H1 (cell line): Measurements from ENCODE around the gene GAB2. TPM values are rescaled to one million over a fixed set of nuclear protein-coding genes. Genes with fewer than 3 reads are reported as not detected.

ENCODE experiments used
- CTCF ChIA-PET: fragments of 300-600 bp; sonication (Branson Sonifier 250); formaldehyde crosslinking; loops from one replicate; lab custom pipeline; 2021; ENCODE audit not compliant: partially characterized antibody; lab: Charles Lee
- POLR2A ChIA-PET: fragments of 300-600 bp; sonication (Branson Sonifier 250); formaldehyde crosslinking; loops from one replicate; lab custom pipeline; 2021; ENCODE audit warnings: inconsistent platforms; ENCODE audit not compliant: partially characterized antibody; lab: Charles Lee
- DNase-seq, 2 experiments: peaks; one replicate each; pipeline versions ENCODE4 v3.0.0 to v3.0.0-alpha.2; 2010 to 2022; ENCODE audit warnings: low spot score in 2 of 2, low read depth in 1 of 2, mixed read lengths in 1 of 2
- FAIRE-seq: peaks from 2 replicates; lab custom pipeline; 2011; peaks lifted over from hg19 to GRCh38; lab: Jason Lieb, UNC
- H2AFZ ChIP-seq: 2 replicates; pipeline ENCODE4 v1.8.1; 2012; ENCODE audit warnings: low read length, inconsistent platforms
- H2AK5ac ChIP-seq: 2 replicates; pipeline ENCODE4 v1.6.1; 2013; ENCODE audit warnings: low read depth, low read length
- H2BK120ac ChIP-seq: replicated peaks from 2 replicates; pipeline ENCODE3; 2013; ENCODE audit warnings: low read depth, low read length, inconsistent platforms
- H2BK12ac ChIP-seq: 2 replicates; pipeline ENCODE4 v1.6.1; 2013; ENCODE audit warnings: low read depth, low read length
- H2BK15ac ChIP-seq: 2 replicates; pipeline ENCODE4 v1.6.1; 2013; ENCODE audit warnings: low read length
- H2BK20ac ChIP-seq: 2 replicates; pipeline ENCODE4 v1.6.1; 2013; ENCODE audit warnings: low read length
- H2BK5ac ChIP-seq: 2 replicates; pipeline ENCODE4 v1.6.1; 2013; ENCODE audit warnings: low read depth, low read length
- H3K14ac ChIP-seq: 2 replicates; pipeline ENCODE4 v1.6.1; 2013; ENCODE audit warnings: inconsistent platforms; ENCODE audit not compliant: insufficient read length
- H3K18ac ChIP-seq: 2 replicates; pipeline ENCODE4 v1.6.1; 2013; ENCODE audit warnings: low read length; ENCODE audit errors: extremely low read depth
- H3K23ac ChIP-seq: 2 replicates; pipeline ENCODE4 v1.6.1; 2013; ENCODE audit warnings: inconsistent platforms; ENCODE audit not compliant: insufficient read length
- H3K23me2 ChIP-seq: 2 replicates; pipeline ENCODE4 v1.6.1; 2013; ENCODE audit warnings: low read depth, low read length
- H3K27ac ChIP-seq: 2 replicates; pipeline ENCODE4 v1.6.1; 2011; ENCODE audit warnings: low read depth, low read length, inconsistent platforms
- H3K27me3 ChIP-seq, 4 experiments: replicated peaks in 1 of 4; 1 replicate in 1 of 4; 2 replicates in 3 of 4; pipeline versions ENCODE4 v1.6.1 to v1.8.1; 2011 to 2013; ENCODE audit warnings: low read length in 3 of 4, mild to moderate bottlenecking in 3 of 4, inconsistent platforms in 2 of 4, mixed read lengths in 2 of 4, moderate library complexity in 1 of 4; ENCODE audit not compliant: control insufficient read depth in 3 of 4, insufficient read depth in 3 of 4; ENCODE audit errors: extremely low read depth in 1 of 4
- H3K36me3 ChIP-seq, 4 experiments: 2 replicates each; pipeline versions ENCODE4 v1.6.1 to v1.8.1; 2011 to 2013; ENCODE audit warnings: mild to moderate bottlenecking in 4 of 4, low read length in 3 of 4, moderate library complexity in 2 of 4, control low read depth in 1 of 4, inconsistent platforms in 1 of 4; ENCODE audit not compliant: insufficient read depth in 4 of 4, control insufficient read depth in 2 of 4
- H3K4ac ChIP-seq: replicated peaks from 2 replicates; pipeline ENCODE3; 2013; ENCODE audit warnings: low read length, low read depth, mixed read lengths, inconsistent platforms; ENCODE audit not compliant: insufficient read length
- H3K4me1 ChIP-seq, 4 experiments: replicated peaks in 1 of 4; 1 replicate in 1 of 4; 2 replicates in 3 of 4; pipeline versions ENCODE4 v1.6.1 to v1.8.1; 2011 to 2013; ENCODE audit warnings: low read length in 3 of 4, inconsistent platforms in 2 of 4, mixed read lengths in 1 of 4; ENCODE audit not compliant: insufficient read depth in 4 of 4, control insufficient read depth in 3 of 4
- H3K4me2 ChIP-seq, 2 experiments: 2 replicates each; pipeline versions ENCODE4 v1.6.1 to v1.8.1; 2011 to 2013; ENCODE audit warnings: low read depth in 2 of 2, low read length in 2 of 2, control low read depth in 1 of 2, inconsistent platforms in 1 of 2, mild to moderate bottlenecking in 1 of 2; ENCODE audit not compliant: insufficient read depth in 1 of 2
- H3K4me3 ChIP-seq, 4 experiments: fragments of 200-600, 300-600 bp in 1 of 4; sonication (generic), shearing (Covaris generic), sonication (Bioruptor Twin) in 1 of 4; 2 replicates each; pipeline versions ENCODE4 v1.5.1 to v1.8.1; 2011 to 2016; ENCODE audit warnings: low read length in 4 of 4, low read depth in 3 of 4, control low read depth in 2 of 4, inconsistent platforms in 2 of 4, mild to moderate bottlenecking in 2 of 4, mixed read lengths in 1 of 4, moderate library complexity in 1 of 4; ENCODE audit not compliant: insufficient read depth in 2 of 4; ENCODE audit errors: extremely low read depth in 1 of 4
- H3K56ac ChIP-seq: replicated peaks from 2 replicates; pipeline ENCODE3; 2013; ENCODE audit warnings: low read depth, mild to moderate bottlenecking, mixed read lengths, low read length, inconsistent platforms; ENCODE audit not compliant: insufficient read length
- H3K79me1 ChIP-seq: 2 replicates; pipeline ENCODE4 v1.6.1; 2013; ENCODE audit warnings: low read depth, low read length, control low read depth
- H3K79me2 ChIP-seq, 2 experiments: 2 replicates each; pipeline versions ENCODE4 v1.6.1 to v1.8.1; 2012 to 2013; ENCODE audit warnings: low read length in 2 of 2, mild to moderate bottlenecking in 2 of 2, inconsistent platforms in 1 of 2; ENCODE audit not compliant: insufficient read depth in 2 of 2, control insufficient read depth in 1 of 2
- H3K9ac ChIP-seq, 4 experiments: replicated peaks in 1 of 4; 1 replicate in 1 of 4; 2 replicates in 3 of 4; pipeline versions ENCODE4 v1.6.1 to v1.8.1; 2011 to 2013; ENCODE audit warnings: low read depth in 3 of 4, low read length in 3 of 4, control low read depth in 2 of 4, mild to moderate bottlenecking in 2 of 4, moderate library complexity in 2 of 4, inconsistent platforms in 1 of 4; ENCODE audit errors: extremely low read depth in 1 of 4
- H3K9me3 ChIP-seq, 2 experiments: 2 replicates each; pipeline versions ENCODE4 v1.6.1 to v1.8.1; 2012 to 2013; ENCODE audit warnings: mild to moderate bottlenecking in 2 of 2, moderate library complexity in 2 of 2, control low read depth in 1 of 2, inconsistent platforms in 1 of 2, low read depth in 1 of 2, low read length in 1 of 2, mixed read lengths in 1 of 2; ENCODE audit not compliant: insufficient read depth in 2 of 2
- H4K20me1 ChIP-seq, 2 experiments: replicated peaks in 1 of 2; 2 replicates each; pipeline versions ENCODE3 to v1.8.1; 2011 to 2013; ENCODE audit warnings: inconsistent platforms in 2 of 2, low read length in 2 of 2, mild to moderate bottlenecking in 1 of 2; ENCODE audit not compliant: insufficient read depth in 2 of 2, control insufficient read depth in 1 of 2
- H4K5ac ChIP-seq: 2 replicates; pipeline ENCODE4 v1.6.1; 2013; ENCODE audit warnings: low read length, low read depth, mixed read lengths, inconsistent platforms; ENCODE audit not compliant: insufficient read length
- H4K8ac ChIP-seq: 2 replicates; pipeline ENCODE4 v1.8.0; 2013; ENCODE audit warnings: mild to moderate bottlenecking, moderate library complexity, low read length, inconsistent platforms; ENCODE audit not compliant: insufficient read depth; ENCODE audit errors: extremely low read depth
- H4K91ac ChIP-seq: replicated peaks from 2 replicates; pipeline ENCODE3; 2013; ENCODE audit warnings: low read length, mixed read lengths, inconsistent platforms; ENCODE audit not compliant: insufficient read length
- CTBP2 ChIP-seq: IDR thresholded peaks from 2 replicates; pipeline ENCODE4 v1.7.0; 2011; ENCODE audit warnings: borderline replicate concordance, mild to moderate bottlenecking, moderate library complexity, mixed read lengths, low read length; ENCODE audit not compliant: insufficient read depth, insufficient read length
- EP300 ChIP-seq, 2 experiments: IDR thresholded peaks; 1 replicate in 1 of 2; 2 replicates in 1 of 2; pipeline ENCODE4 v1.6.1; 2011 to 2012; ENCODE audit warnings: low read depth in 2 of 2, low read length in 2 of 2, mild to moderate bottlenecking in 2 of 2, borderline replicate concordance in 1 of 2, inconsistent platforms in 1 of 2, moderate library complexity in 1 of 2
- FOSL1 ChIP-seq: IDR thresholded peaks from 2 replicates; pipeline ENCODE4 v1.6.1; 2011; ENCODE audit warnings: mild to moderate bottlenecking, low read depth, low read length, moderate library complexity; ENCODE audit not compliant: insufficient read depth
- RFX5 ChIP-seq: IDR thresholded peaks from 2 replicates; pipeline ENCODE4 v1.6.1; 2011; ENCODE audit warnings: low read depth, low read length, improper control_type of control experiment, borderline replicate concordance
- TEAD4 ChIP-seq: IDR thresholded peaks from 2 replicates; pipeline ENCODE4 v1.6.1; 2012; ENCODE audit warnings: low read depth, low read length, inconsistent platforms, mixed read lengths
- WGBS, 2 experiments: shearing (Covaris generic) in 1 of 2; methylation state at CpG; one replicate each; pipeline versions ENCODE4 v1.1.6 to v1.1.7; 2013 to 2015; ENCODE audit warnings: low lambda C conversion rate in 2 of 2, mixed read lengths in 2 of 2, inconsistent platforms in 1 of 2, low coverage in 1 of 2, missing lambda C conversion rate in 1 of 2; ENCODE audit not compliant: insufficient replicate concordance in 2 of 2, insufficient coverage in 1 of 2, insufficient read length in 1 of 2; ENCODE audit errors: extremely low coverage in 1 of 2, missing lambda C conversion rate in 1 of 2; 5-methylcytosine and 5-hydroxymethylcytosine counted together
- polyA plus RNA-seq, 7 experiments: library from polyadenylated mRNA; depleted of rRNA in 3 of 7; stranded (reverse) in 5 of 7; unstranded in 2 of 7; fragments of >200 nt in 5 of 7; fragments of 200-250 nt in 2 of 7; gene quantifications; 1 replicate in 5 of 7; 2 replicates in 1 of 7; 4 replicates in 1 of 7; pipeline versions ENCODE4 v1.2.1 to v1.2.3, GENCODE V29; 2011 to 2013; ENCODE audit warnings: missing spikeins in 2 of 7, mixed read lengths in 2 of 7
- total RNA-seq: library from RNA; stranded (reverse); fragmentation: NEBNext Ultra II Directional; extraction: Animal tissue kit (Norgen Biotek cat#: 25700); gene quantifications from 2 replicates; pipeline ENCODE4 v1.2.1, GENCODE V29; 2021
- TF ChIP-seq, protein P1 (sequence below): IDR thresholded peaks from 2 replicates; pipeline ENCODE4 v1.6.1; 2012; ENCODE audit warnings: low read length, inconsistent platforms

GAB2 gene
- total and polyA plus RNA-seq, 2 of the 8 experiments (the other 6 are each of a cell fraction or from before 2014, with no cell fraction given): 6.3 to 14.0 TPM

- H3K79me1 ChIP-seq: no peaks in the 10 kb centered on the region
- H2BK120ac ChIP-seq: no peak overlapping the region
- H3K36me3 ChIP-seq: no peaks in the 10 kb centered on the region; a peak in 1 of 8 replicates
- no peak overlapping the region for H3K4me3 ChIP-seq
- H4K20me1 ChIP-seq: no peaks in the 10 kb centered on the region
- H3K4ac ChIP-seq: no peak overlapping the region
- ChIA-PET POLR2A (interaction anchor here (5.9 kb wide), 1 partner anchor 11 kb away, joined by 33 read pairs; the partner anchor contains the start of gene GAB2), CTCF (interaction anchor here (0.8 to 6.4 kb wide), 7 partner anchors 8 to 201 kb away, joined by 3 to 87 read pairs (median 9); partner anchors contain the start of gene GAB2)
- DNase-seq (no peak), FAIRE-seq (no peak)
- H3K23ac ChIP-seq: peak overlapping the region; percentile 40
- H3K27ac ChIP-seq: no peak overlapping the region
- no peak overlapping the region for H2BK12ac ChIP-seq
- H3K4me2 ChIP-seq: no peak overlapping the region
- no peak overlapping the region for H2BK20ac ChIP-seq
- no peak overlapping the region for H4K91ac ChIP-seq
- no peaks in the 10 kb centered on the region for H3K9me3 ChIP-seq
- no peak for TF ChIP-seq EP300 (IDR thresholded peaks at IDR 0.05; ENCODE audit: borderline replicate concordance in 1 of 2, low read depth in 2 of 2, low read length in 2 of 2)
- TF ChIP-seq CTBP2: no peak
- no peak for TF ChIP-seq TEAD4
- no peak for TF ChIP-seq FOSL1
- TF ChIP-seq RFX5: no peak
- TF ChIP-seq, protein P1, sequence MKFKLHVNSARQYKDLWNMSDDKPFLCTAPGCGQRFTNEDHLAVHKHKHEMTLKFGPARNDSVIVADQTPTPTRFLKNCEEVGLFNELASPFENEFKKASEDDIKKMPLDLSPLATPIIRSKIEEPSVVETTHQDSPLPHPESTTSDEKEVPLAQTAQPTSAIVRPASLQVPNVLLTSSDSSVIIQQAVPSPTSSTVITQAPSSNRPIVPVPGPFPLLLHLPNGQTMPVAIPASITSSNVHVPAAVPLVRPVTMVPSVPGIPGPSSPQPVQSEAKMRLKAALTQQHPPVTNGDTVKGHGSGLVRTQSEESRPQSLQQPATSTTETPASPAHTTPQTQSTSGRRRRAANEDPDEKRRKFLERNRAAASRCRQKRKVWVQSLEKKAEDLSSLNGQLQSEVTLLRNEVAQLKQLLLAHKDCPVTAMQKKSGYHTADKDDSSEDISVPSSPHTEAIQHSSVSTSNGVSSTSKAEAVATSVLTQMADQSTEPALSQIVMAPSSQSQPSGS: no peak
- TF ChIP-seq, all 59 proteins: peak for 0
- H3K14ac ChIP-seq: no peak overlapping the region
- no peaks in the 10 kb centered on the region for H3K79me2 ChIP-seq
- no peak overlapping the region for H2AK5ac ChIP-seq
- no peak overlapping the region for H2BK5ac ChIP-seq
- peaks cover 0 to 10% (median 4%) of the 10 kb centered on the region in 4 experiments; a peak in 3 of 7 replicates for H3K4me1 ChIP-seq
- H3K27me3 ChIP-seq: no peaks in the 10 kb centered on the region
- no peak overlapping the region for H4K5ac ChIP-seq
- no peak overlapping the region for H3K56ac ChIP-seq
- peaks cover 2% of the 10 kb centered on the region; the same call in 1 of the 2 replicates for H3K23me2 ChIP-seq
- H2BK15ac ChIP-seq: no peak overlapping the region
- H2AFZ ChIP-seq: no peak overlapping the region
- no peak overlapping the region for H4K8ac ChIP-seq
- no peak overlapping the region for H3K18ac ChIP-seq
- no peak overlapping the region for H3K9ac ChIP-seq
- WGBS, 2 experiments: 97% methylated on average over 3 of the region's 3 CpGs; no CpG with 5 or more reads in 1 of the 2 experiments
Observed at GRCh38 chr11:78428773-78429172, 11.2 kb upstream of the GAB2 start.
